A673 (cell line): Measurements from ENCODE around the gene YPEL2.

Experiments
- CTCF ChIP-seq: fragments of 300-800, 200-600 bp; sonication (generic); conservative IDR thresholded peaks from 2 replicates; pipeline ENCODE4 v1.5.1; 2017; ENCODE audit warnings: low read depth, mild to moderate bottlenecking, antibody characterized with exemption, low read length, moderate library complexity, mixed read lengths
- EZH2 ChIP-seq: fragments of 200-600 bp; sonication (generic); IDR thresholded peaks from 2 replicates; pipeline ENCODE4 v1.6.1; 2017; ENCODE audit warnings: borderline replicate concordance, low read depth, mild to moderate bottlenecking, mixed read lengths, antibody characterized with exemption, low read length; ENCODE audit not compliant: poor library complexity, severe bottlenecking

- TF ChIP-seq CTCF (no peak), EZH2 (no peak)
Measured at GRCh38 chr17:59402760-59403159, 71.3 kb downstream of the YPEL2 start.
